ENCODE data around the gene MOBP.

MOBP gene

GRCh38 chr3:39479701-39480414 lies 12.4 kb downstream of the MOBP start:
- H3K27me3 ChIP-seq (ENCODE audit: low read length) = no peaks in the 10 kb centered on the region
- H3K27ac ChIP-seq (ENCODE audit: low read depth, low read length) = no peak overlapping the region
- H4K20me1 ChIP-seq (ENCODE audit: low read depth, low read length) = no peaks in the 10 kb centered on the region
- no peaks in the 10 kb centered on the region for H3K9me2 ChIP-seq (replicated peaks; ENCODE audit: insufficient read depth, low read length)
- no peak overlapping the region for H2AFZ ChIP-seq (ENCODE audit: low read depth, low read length, severe bottlenecking)
- no peak for TF ChIP-seq EZH2phosphoT487 (conservative IDR thresholded peaks at IDR 0.05; ENCODE audit: low read length)
- TF ChIP-seq CTCF (IDR thresholded peaks at IDR 0.05; ENCODE audit: insufficient read depth, low read length, poor library complexity, severe bottlenecking) = no peak
- no peak overlapping the region for H3K4me3 ChIP-seq (ENCODE audit: insufficient read depth, low read length, poor library complexity, severe bottlenecking)
- no peak overlapping the region for H3K9ac ChIP-seq (ENCODE audit: low read length)
- H3K36me3 ChIP-seq (ENCODE audit: low read length) = no peaks in the 10 kb centered on the region
- H3K9me3 ChIP-seq (ENCODE audit: insufficient read depth, low read length) = no peaks in the 10 kb centered on the region
- H3K4me2 ChIP-seq (ENCODE audit: low read depth, low read length, poor library complexity, severe bottlenecking) = no peak overlapping the region
- no peaks in the 10 kb centered on the region for H3F3A ChIP-seq (ENCODE audit: insufficient read depth)
- no peaks in the 10 kb centered on the region for H3K79me2 ChIP-seq (ENCODE audit: insufficient read depth, low read length)

GRCh38 chr3:39485547-39485946 lies 18.1 kb downstream of the MOBP start:
- H2AFZ ChIP-seq (ENCODE audit: low read depth, low read length, severe bottlenecking) = no peak overlapping the region
- no peaks in the 10 kb centered on the region for H3K9me2 ChIP-seq (replicated peaks; ENCODE audit: insufficient read depth, low read length)
- H3K4me2 ChIP-seq (ENCODE audit: low read depth, low read length, poor library complexity, severe bottlenecking) = no peak overlapping the region
- H3K79me2 ChIP-seq (ENCODE audit: insufficient read depth, low read length) = no peaks in the 10 kb centered on the region
- H3K9ac ChIP-seq (ENCODE audit: low read length) = no peak overlapping the region
- no peaks in the 10 kb centered on the region for H3F3A ChIP-seq (ENCODE audit: insufficient read depth)
- H3K27me3 ChIP-seq (ENCODE audit: low read length) = no peaks in the 10 kb centered on the region
- H4K20me1 ChIP-seq (ENCODE audit: low read depth, low read length) = no peaks in the 10 kb centered on the region
- H3K9me3 ChIP-seq (ENCODE audit: insufficient read depth, low read length) = no peaks in the 10 kb centered on the region
- H3K27ac ChIP-seq (ENCODE audit: low read depth, low read length) = no peak overlapping the region
- H3K36me3 ChIP-seq (ENCODE audit: low read length) = no peaks in the 10 kb centered on the region
- no peak overlapping the region for H3K4me3 ChIP-seq (ENCODE audit: insufficient read depth, low read length, poor library complexity, severe bottlenecking)
- TF ChIP-seq CTCF (IDR thresholded peaks at IDR 0.05; ENCODE audit: insufficient read depth, low read length, poor library complexity, severe bottlenecking) (no peak), EZH2phosphoT487 (conservative IDR thresholded peaks at IDR 0.05; ENCODE audit: low read length) (no peak)

- H3F3A ChIP-seq (ENCODE audit: insufficient read depth) = no peaks in the 10 kb centered on the region
- no peaks in the 10 kb centered on the region for H3K36me3 ChIP-seq (ENCODE audit: low read length)
- H3K4me2 ChIP-seq (ENCODE audit: low read depth, low read length, poor library complexity, severe bottlenecking) = no peak overlapping the region
- no peaks in the 10 kb centered on the region for H3K9me3 ChIP-seq (ENCODE audit: insufficient read depth, low read length)
- H3K4me3 ChIP-seq (ENCODE audit: insufficient read depth, low read length, poor library complexity, severe bottlenecking) = no peak overlapping the region
- no peak overlapping the region for H2AFZ ChIP-seq (ENCODE audit: low read depth, low read length, severe bottlenecking)
- H3K27me3 ChIP-seq (ENCODE audit: low read length) = no peaks in the 10 kb centered on the region
- H3K27ac ChIP-seq (ENCODE audit: low read depth, low read length) = no peak overlapping the region
- no peak overlapping the region for H3K9ac ChIP-seq (ENCODE audit: low read length)
- no peaks in the 10 kb centered on the region for H4K20me1 ChIP-seq (ENCODE audit: low read depth, low read length)
- TF ChIP-seq CTCF (IDR thresholded peaks at IDR 0.05; ENCODE audit: insufficient read depth, low read length, poor library complexity, severe bottlenecking) (no peak), EZH2phosphoT487 (conservative IDR thresholded peaks at IDR 0.05; ENCODE audit: low read length) (no peak)
- H3K9me2 ChIP-seq (replicated peaks; ENCODE audit: insufficient read depth, low read length) = no peaks in the 10 kb centered on the region
- no peaks in the 10 kb centered on the region for H3K79me2 ChIP-seq (ENCODE audit: insufficient read depth, low read length)
Measured at GRCh38 chr3:39491014-39491413, 23.5 kb downstream of the MOBP start.

Measured in SU-DHL-6 (cell line).